CD4-positive, alpha-beta T cell treated with Interleukin-17A for 4 hours (primary cell): ENCODE data around the gene CARD6.
"Not testable (repeated sequence)": the region's sequence is repeated elsewhere in the genome, so short reads cannot be mapped to it uniquely, and the experiment has no call there.

Experiments used
- DNase-seq: peaks from one replicate; pipeline ENCODE4 v3.0.0-alpha.2; 2020; ENCODE audit warnings: mixed read lengths

CARD6 gene

GRCh38 chr5:40873286-40873880, 32.2 kb downstream of the CARD6 start:
- no peak for DNase-seq

- DNase-seq: no peak
Measured at GRCh38 chr5:40875958-40876357, 34.8 kb downstream of the CARD6 start.

- no peak for DNase-seq
Measured at GRCh38 chr5:40877371-40877988, 36.3 kb downstream of the CARD6 start.

- DNase-seq: no peak
Measured at GRCh38 chr5:40879163-40879942, 38.2 kb downstream of the CARD6 start.

- DNase-seq: no peak
Measured at GRCh38 chr5:40882291-40882690, 41.1 kb downstream of the CARD6 start.

GRCh38 chr5:40883051-40883450, 41.9 kb downstream of the CARD6 start:
- not testable (repeated sequence) for DNase-seq

GRCh38 chr5:40895440-40896425, 54.6 kb downstream of the CARD6 start:
- not testable (repeated sequence) for DNase-seq

GRCh38 chr5:40904205-40904993, 63.2 kb downstream of the CARD6 start:
- peak; percentile 10 for DNase-seq

GRCh38 chr5:40904994-40905306, 63.8 kb downstream of the CARD6 start:
- DNase-seq: no peak

- no peak for DNase-seq
Measured at GRCh38 chr5:40906351-40906751, 65.2 kb downstream of the CARD6 start.

GRCh38 chr5:40909264-40909663, 68.1 kb downstream of the CARD6 start, which contains the start of gene C7:
TSS of gene C7 (plus strand) at chr5:40909497. CDS start at chr5:40909611, 114 bp downstream.
- no peak for DNase-seq

- no peak for DNase-seq
Measured at GRCh38 chr5:40909723-40910122, 68.6 kb downstream of the CARD6 start.
